SIG-M5 (cell line): Measurements from ENCODE around the gene PDCD7.
"Not testable (repeated sequence)": the region's sequence is repeated elsewhere in the genome, so short reads cannot be mapped to it uniquely, and the experiment has no call there.

Source experiments
- DNase-seq: peaks from one replicate; lab custom pipeline; 2025; lab: John Stamatoyannopoulos, UW

The PDCD7 gene

GRCh38 chr15:65091946-65092770 is 41.5 kb downstream of the PDCD7 start:
- DNase-seq, result no peak

- DNase-seq, result no peak
Observed at GRCh38 chr15:65089206-65089824, 44.3 kb downstream of the PDCD7 start.

GRCh38 chr15:65088643-65089021 is 45.0 kb downstream of the PDCD7 start:
- no peak for DNase-seq

- DNase-seq, result no peak
Observed at GRCh38 chr15:65087873-65088642, 45.5 kb downstream of the PDCD7 start.

GRCh38 chr15:65087411-65087810 is 46.2 kb downstream of the PDCD7 start:
- no peak for DNase-seq

GRCh38 chr15:65086680-65087111 is 46.9 kb downstream of the PDCD7 start:
- DNase-seq, result no peak

- no peak for DNase-seq
Observed at GRCh38 chr15:65085990-65086679, 47.5 kb downstream of the PDCD7 start.

GRCh38 chr15:65085207-65085753 is 48.3 kb downstream of the PDCD7 start:
- no peak for DNase-seq

- no peak for DNase-seq
Observed at GRCh38 chr15:65084500-65085206, 49.0 kb downstream of the PDCD7 start.

- no peak for DNase-seq
Observed at GRCh38 chr15:65083262-65083701, 50.3 kb downstream of the PDCD7 start.

GRCh38 chr15:65082303-65082953 is 51.2 kb downstream of the PDCD7 start:
- DNase-seq, result no peak

- DNase-seq, result no peak
Observed at GRCh38 chr15:65081758-65082157, 51.9 kb downstream of the PDCD7 start.

GRCh38 chr15:65081270-65081669 is 52.3 kb downstream of the PDCD7 start:
- DNase-seq, result no peak

- no peak for DNase-seq
Observed at GRCh38 chr15:65079580-65079979, 54.0 kb downstream of the PDCD7 start.

- no peak for DNase-seq
Observed at GRCh38 chr15:65077981-65078352, 55.6 kb downstream of the PDCD7 start.

GRCh38 chr15:65077291-65077980 is 56.2 kb downstream of the PDCD7 start:
- no peak for DNase-seq

GRCh38 chr15:65076486-65077290 is 56.9 kb downstream of the PDCD7 start, which contains the start of gene KBTBD13:
TSS of gene KBTBD13 (plus strand) at chr15:65076746. CDS start at chr15:65076816, 70 bp downstream.
- DNase-seq, result no peak

- DNase-seq, result not testable (repeated sequence)
Observed at GRCh38 chr15:65075607-65076395, 57.8 kb downstream of the PDCD7 start.
